GM12878 (cell line): ENCODE data around the gene LRRC2. TPM values are rescaled to one million over a fixed set of nuclear protein-coding genes. Genes with fewer than 3 reads are reported as not detected.

ENCODE experiments used
- ATAC-seq: fragments of 200-7000 bp; cut with Tn5 transposase; 3 replicates; pipeline ENCODE4 v1.9.1; 2020; ENCODE audit warnings: mild to moderate bottlenecking, moderate library complexity
- BruUV-seq: library from RNA; stranded (reverse); fragments of 400-500 nt; replicated peaks from 2 replicates; lab custom pipeline; 2021; lab: Mats Ljungman, UMichigan
- CTCF ChIA-PET: fragments of 300-600 bp; sonication (Branson Sonifier 250); formaldehyde crosslinking; extraction: SDS; loops from one replicate; lab custom pipeline; 2021; ENCODE audit warnings: inconsistent platforms; lab: Yijun Ruan, JAX
- POLR2A ChIA-PET: fragments of 350-600 bp; formaldehyde crosslinking; extraction: SDS; loops from one replicate; lab custom pipeline; 2021; ENCODE audit warnings: inconsistent platforms; lab: Charles Lee
- RAD21 ChIA-PET: fragments of 300-600 bp; sonication (Branson Sonifier 250); formaldehyde crosslinking; loops from one replicate; lab custom pipeline; 2023; ENCODE audit warnings: antibody characterized with exemption; ENCODE audit not compliant: unreplicated experiment; lab: Charles Lee
- SMC1A ChIA-PET: fragments of 300-600 bp; sonication (Branson Sonifier 250); formaldehyde crosslinking; loops from one replicate; lab custom pipeline; 2023; ENCODE audit not compliant: unreplicated experiment, uncharacterized antibody; lab: Charles Lee
- DNase-seq: peaks from one replicate; pipeline ENCODE4 v3.0.0-alpha.2; 2011; ENCODE audit warnings: low read depth, low spot score
- FAIRE-seq: peaks from 3 replicates; lab custom pipeline; 2011; peaks lifted over from hg19 to GRCh38; lab: Jason Lieb, UNC
- H2AFZ ChIP-seq: 2 replicates; pipeline ENCODE4 v1.6.0; 2011; ENCODE audit warnings: low read depth, low read length, control low read depth; ENCODE audit not compliant: control insufficient read depth
- H3K27ac ChIP-seq: 2 replicates; pipeline ENCODE4 v1.5.1; 2011; ENCODE audit warnings: control low read depth; ENCODE audit not compliant: control insufficient read depth, insufficient read depth
- H3K27me3 ChIP-seq, 2 experiments: replicated peaks in 1 of 2; 2 replicates each; pipeline versions ENCODE4 v1.6.0 to v1.6.1; 2011; ENCODE audit warnings: low read length in 1 of 2; ENCODE audit not compliant: control insufficient read depth in 2 of 2, insufficient read depth in 2 of 2
- H3K36me3 ChIP-seq, 2 experiments: 2 replicates each; pipeline ENCODE4 v1.5.1; 2011; ENCODE audit warnings: low read length in 1 of 2; ENCODE audit not compliant: control insufficient read depth in 2 of 2, insufficient read depth in 2 of 2
- H3K4me1 ChIP-seq: 2 replicates; pipeline ENCODE4 v1.6.1; 2011; ENCODE audit warnings: mild to moderate bottlenecking, low read length, moderate library complexity, mixed read lengths; ENCODE audit not compliant: control insufficient read depth, insufficient read depth
- H3K4me2 ChIP-seq: 2 replicates; pipeline ENCODE4 v1.6.0; 2011; ENCODE audit warnings: control low read depth; ENCODE audit not compliant: control insufficient read depth, insufficient read depth
- H3K4me3 ChIP-seq: fragments of 200-600 bp; sonication (generic); 2 replicates; pipeline ENCODE4 v1.5.1; 2016
- H3K79me2 ChIP-seq: 2 replicates; pipeline ENCODE4 v1.6.0; 2011; ENCODE audit warnings: low read length; ENCODE audit not compliant: control insufficient read depth, insufficient read depth
- H3K9ac ChIP-seq: 2 replicates; pipeline ENCODE4 v1.8.0; 2011; ENCODE audit warnings: low read length, control low read depth, mixed read lengths; ENCODE audit not compliant: control insufficient read depth, insufficient read depth
- H3K9me3 ChIP-seq: replicated peaks from 3 replicates; pipeline ENCODE4 v1.5.1; 2011; ENCODE audit warnings: mild to moderate bottlenecking, low read length; ENCODE audit not compliant: control insufficient read depth, insufficient read depth
- H4K20me1 ChIP-seq: 2 replicates; pipeline ENCODE4 v1.6.0; 2011; ENCODE audit not compliant: control insufficient read depth, insufficient read depth
- ATF7 ChIP-seq: fragments of 450-650 bp; IDR thresholded peaks from 2 replicates; pipeline ENCODE4 v1.6.1; 2016; ENCODE audit warnings: low read depth, mild to moderate bottlenecking
- BMI1 ChIP-seq: fragments of 450-650 bp; IDR thresholded peaks from 2 replicates; pipeline ENCODE4 v1.6.1; 2016; ENCODE audit warnings: mild to moderate bottlenecking, moderate library complexity, borderline replicate concordance
- BRCA1 ChIP-seq: IDR thresholded peaks from 2 replicates; pipeline ENCODE4 v1.6.1; 2011; ENCODE audit warnings: low read depth, low read length, improper control_type of control experiment
- DPF2 ChIP-seq: fragments of 450-650 bp; IDR thresholded peaks from 2 replicates; pipeline ENCODE4 v1.6.1; 2017; ENCODE audit warnings: mild to moderate bottlenecking
- EZH2 ChIP-seq: IDR thresholded peaks from 2 replicates; pipeline ENCODE4 v1.6.1; 2012; ENCODE audit warnings: low read depth, mild to moderate bottlenecking, control low read depth, inconsistent platforms, low read length, borderline replicate concordance; ENCODE audit not compliant: control insufficient read depth
- GATAD2B ChIP-seq: fragments of 450-650 bp; conservative IDR thresholded peaks from 2 replicates; pipeline ENCODE4 v1.6.1; 2017; ENCODE audit warnings: low read depth, mild to moderate bottlenecking, moderate library complexity
- HCFC1 ChIP-seq: fragments of 150-350 bp; IDR thresholded peaks from 2 replicates; pipeline ENCODE4 v1.6.1; 2014; ENCODE audit warnings: low read length
- HDAC2 ChIP-seq: fragments of 200-600 bp; sonication (generic); IDR thresholded peaks from 2 replicates; pipeline ENCODE4 v1.6.1; 2017
- JUNB ChIP-seq: IDR thresholded peaks from 2 replicates; pipeline ENCODE4 v1.6.1; 2016; ENCODE audit warnings: antibody characterized with exemption, mild to moderate bottlenecking
- KAT2A ChIP-seq: conservative IDR thresholded peaks from 2 replicates; pipeline ENCODE4 v1.6.1; 2011; ENCODE audit warnings: low read depth, low read length; ENCODE audit not compliant: control insufficient read depth
- MTA2 ChIP-seq: fragments of 450-650 bp; IDR thresholded peaks from 2 replicates; pipeline ENCODE4 v1.6.1; 2016; ENCODE audit warnings: low read depth, mild to moderate bottlenecking, moderate library complexity
- NR2F1 ChIP-seq: fragments of 450-650 bp; conservative IDR thresholded peaks from 2 replicates; pipeline ENCODE4 v1.6.1; 2017; ENCODE audit warnings: mild to moderate bottlenecking
- SIN3A ChIP-seq: IDR thresholded peaks from 2 replicates; pipeline ENCODE4 v1.6.1; 2012; ENCODE audit warnings: low read depth, low read length, improper control_type of control experiment
- ZNF384 ChIP-seq: IDR thresholded peaks from 2 replicates; pipeline ENCODE4 v1.6.1; 2012; ENCODE audit warnings: low read depth, mild to moderate bottlenecking, low read length, improper control_type of control experiment, borderline replicate concordance
- WGBS: methylation state at CpG from one replicate; pipeline ENCODE4 v1.1.6; 2016; ENCODE audit warnings: low lambda C conversion rate; ENCODE audit not compliant: insufficient replicate concordance, insufficient coverage; ENCODE audit errors: missing lambda C conversion rate; 5-methylcytosine and 5-hydroxymethylcytosine counted together
- in situ Hi-C: fragments of 300-500 bp; cut with MboI; formaldehyde crosslinking; loops from 9 replicates; pipeline ENCODE4 v1.14.3; 2018; ENCODE audit warnings: mixed read lengths
- intact Hi-C: fragments of 100-400 bp; cut with micrococcal nuclease; formaldehyde crosslinking; loops from one replicate; pipeline ENCODE4 v1.14.2; 2022; ENCODE audit not compliant: unreplicated experiment
- polyA plus RNA-seq, 11 experiments: library from polyadenylated mRNA; depleted of rRNA in 4 of 11; unstranded in 6 of 11; stranded (reverse) in 5 of 11; fragments of >200 nt; fragmentation: Nextera tagmentation in 4 of 11; fragmentation: Illumina TruSeq in 1 of 11; extraction: Ambion mirVana in 4 of 11; extraction: Trizol in 1 of 11; gene quantifications; 1 replicate in 1 of 11; 2 replicates in 10 of 11; pipeline versions ENCODE4 v1.2.1 to v1.2.3, GENCODE V29; 2011 to 2016; ENCODE audit warnings: inconsistent platforms in 2 of 11, missing spikeins in 2 of 11, low read depth in 1 of 11
- total RNA-seq, 4 experiments: library from RNA; depleted of rRNA in 3 of 4; stranded (reverse); fragments of >200 nt in 3 of 4; fragmentation: Illumina TruSeq in 1 of 4; extraction: Trizol in 1 of 4; gene quantifications; 2 replicates each; pipeline versions ENCODE4 v1.2.1 to v1.2.3, GENCODE V29; 2013 to 2021

The LRRC2 gene
- total and polyA plus RNA-seq, 10 of the 15 experiments (the other 5 are each of a cell fraction or from before 2014, with no cell fraction given), result not detected

- H3K9me3 ChIP-seq, result no peaks in the 10 kb centered on the region; the same call in 2 of the 3 replicates
- no peaks in the 10 kb centered on the region for H3K27me3 ChIP-seq
- no peak overlapping the region for H3K9ac ChIP-seq
- intact Hi-C loops (no loop called here), in situ Hi-C loops (no loop called here)
- ChIA-PET CTCF (interaction anchor here (0.8 kb wide), 1 partner anchor 13 kb away, joined by 3 read pairs; no protein-coding TSS in a partner anchor), RAD21 (no interaction called here), POLR2A (no interaction called here), SMC1A (interaction anchor here (1.1 kb wide), 1 partner anchor 14 kb away, joined by 3 read pairs; no protein-coding TSS in a partner anchor)
- ATAC-seq (no peak), FAIRE-seq (no peak), DNase-seq (no peak)
- H3K4me3 ChIP-seq, result no peak overlapping the region
- TF ChIP-seq BRCA1 (no peak), MTA2 (no peak), EZH2 (no peak)
- no peak overlapping the region for H3K27ac ChIP-seq
- no peak overlapping the region for H3K4me2 ChIP-seq
- WGBS, result 98% methylated on average over 17 of the region's 17 CpGs
- H3K79me2 ChIP-seq, result no peaks in the 10 kb centered on the region
- H3K4me1 ChIP-seq, result peaks cover 16% of the 10 kb centered on the region
- H4K20me1 ChIP-seq, result no peaks in the 10 kb centered on the region
- BruUV-seq, result no TSS peak
- H3K36me3 ChIP-seq, result no peaks in the 10 kb centered on the region
- H2AFZ ChIP-seq, result no peak overlapping the region
Observed at GRCh38 chr3:46544771-46545503, 21.2 kb downstream of the LRRC2 start.

GRCh38 chr3:46542801-46543201 is 23.3 kb downstream of the LRRC2 start:
- H3K27me3 ChIP-seq, result no peaks in the 10 kb centered on the region
- POLR2A ChIA-PET, result interaction anchor here (0.7 kb wide), 1 partner anchor 220 kb away, joined by 3 read pairs; no protein-coding TSS in a partner anchor
- no peak overlapping the region for H3K27ac ChIP-seq
- in situ Hi-C loops (no loop called here), intact Hi-C loops (no loop called here)
- WGBS, result 79% methylated on average over 5 of the region's 5 CpGs
- TF ChIP-seq KAT2A (no peak), JUNB (no peak), SIN3A (no peak), DPF2 (no peak), BMI1 (no peak), ATF7 (no peak), HDAC2 (no peak), GATAD2B (no peak), ZNF384 (no peak), NR2F1 (no peak), HCFC1 (no peak)
- CTCF ChIA-PET, result interaction anchor here (0.5 to 1.7 kb wide), 5 partner anchors 19 to 341 kb away, joined by 3 to 5 read pairs (median 4); no protein-coding TSS in a partner anchor
- no peaks in the 10 kb centered on the region for H4K20me1 ChIP-seq
- SMC1A ChIA-PET, result interaction anchor here (0.8 to 1.7 kb wide), 5 partner anchors 11 to 87 kb away, joined by 3 to 8 read pairs (median 4); no protein-coding TSS in a partner anchor
- H3K4me2 ChIP-seq, result no peak overlapping the region
- H3K36me3 ChIP-seq, result no peaks in the 10 kb centered on the region
- BruUV-seq, result no TSS peak
- H3K4me3 ChIP-seq, result no peak overlapping the region
- FAIRE-seq (no peak), DNase-seq (no peak), ATAC-seq (no peak)
- no peak overlapping the region for H2AFZ ChIP-seq
- peaks cover 30% of the 10 kb centered on the region for H3K4me1 ChIP-seq
- RAD21 ChIA-PET, result interaction anchor here (1.3 kb wide), 1 partner anchor 54 kb away, joined by 4 read pairs; no protein-coding TSS in a partner anchor
- no peaks in the 10 kb centered on the region for H3K79me2 ChIP-seq
- H3K9ac ChIP-seq, result no peak overlapping the region
- H3K9me3 ChIP-seq, result peaks cover 1% of the 10 kb centered on the region; the same call in 2 of the 3 replicates
